CD4-positive, alpha-beta T cell treated with Interleukin-4 for 1 hour (primary cell): Measurements from ENCODE around the gene NAT14.
A peak's percentile ranks its signal among the peaks of the same experiment; 100 is the strongest.
"Not testable (repeated sequence)": the region's sequence is repeated elsewhere in the genome, so short reads cannot be mapped to it uniquely, and the experiment has no call there.

ENCODE experiments used
- DNase-seq, 2 donors: peaks; one replicate each; pipeline ENCODE4 v3.0.0-alpha.2; 2020 to 2022

NAT14 gene

DNA sequence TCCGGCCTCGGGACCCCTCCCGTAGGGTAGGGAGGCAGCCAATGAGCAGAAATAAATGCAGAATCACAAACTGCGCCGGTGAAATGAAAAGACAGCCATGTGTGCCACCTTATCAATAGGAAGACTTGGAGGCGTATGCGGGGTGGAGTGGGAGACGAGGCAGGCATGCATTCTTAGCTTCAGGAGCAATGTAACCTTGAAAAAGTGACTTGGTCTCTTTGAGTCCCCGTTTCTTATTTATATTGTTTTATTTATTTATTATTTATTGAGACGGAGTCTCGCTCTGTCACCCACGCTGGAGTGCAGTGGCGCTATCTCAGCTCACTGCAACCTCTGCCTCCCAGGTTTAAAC lies 19.2 kb downstream of the NAT14 start:
- DNase-seq: no peak

DNA sequence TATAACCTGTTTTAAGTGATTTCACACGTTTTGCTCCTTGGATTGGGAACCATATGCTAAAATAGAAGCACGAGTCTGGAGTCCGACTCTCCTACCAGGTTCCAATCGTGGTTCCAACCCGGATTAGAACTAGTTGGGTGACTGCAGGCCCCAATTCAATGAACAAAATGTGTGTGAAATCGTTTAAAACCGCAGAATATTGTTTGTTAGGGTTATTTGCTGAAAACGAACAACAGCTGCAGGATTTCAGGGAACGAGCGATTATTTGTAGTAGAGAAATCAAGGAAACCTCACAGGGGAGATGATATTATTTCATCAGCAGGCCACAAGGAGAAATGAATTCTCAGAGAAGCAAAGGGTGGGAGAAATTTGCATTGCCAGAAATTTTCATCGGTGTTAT lies 20.0 kb downstream of the NAT14 start:
- DNase-seq: no peak

DNA sequence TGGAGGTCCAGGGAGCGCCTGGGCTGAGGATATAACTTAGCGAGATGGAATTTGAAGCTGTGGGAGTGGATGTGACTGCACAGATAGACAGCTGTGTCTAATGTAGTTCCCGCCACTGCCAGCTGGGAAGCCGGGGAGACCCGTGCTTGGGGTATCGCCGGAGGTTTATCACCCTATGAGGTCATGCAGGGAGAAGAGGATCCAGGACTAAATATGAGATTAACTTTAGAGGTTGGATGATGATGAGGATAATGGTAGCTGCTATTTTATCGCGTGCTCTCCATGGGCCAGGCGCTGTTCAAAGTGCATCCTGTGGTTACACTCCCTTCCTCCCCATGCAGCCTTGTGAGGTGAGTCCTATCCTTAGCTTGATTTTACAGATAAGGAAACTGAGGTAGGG lies 23.1 kb downstream of the NAT14 start:
- no peak for DNase-seq

DNA sequence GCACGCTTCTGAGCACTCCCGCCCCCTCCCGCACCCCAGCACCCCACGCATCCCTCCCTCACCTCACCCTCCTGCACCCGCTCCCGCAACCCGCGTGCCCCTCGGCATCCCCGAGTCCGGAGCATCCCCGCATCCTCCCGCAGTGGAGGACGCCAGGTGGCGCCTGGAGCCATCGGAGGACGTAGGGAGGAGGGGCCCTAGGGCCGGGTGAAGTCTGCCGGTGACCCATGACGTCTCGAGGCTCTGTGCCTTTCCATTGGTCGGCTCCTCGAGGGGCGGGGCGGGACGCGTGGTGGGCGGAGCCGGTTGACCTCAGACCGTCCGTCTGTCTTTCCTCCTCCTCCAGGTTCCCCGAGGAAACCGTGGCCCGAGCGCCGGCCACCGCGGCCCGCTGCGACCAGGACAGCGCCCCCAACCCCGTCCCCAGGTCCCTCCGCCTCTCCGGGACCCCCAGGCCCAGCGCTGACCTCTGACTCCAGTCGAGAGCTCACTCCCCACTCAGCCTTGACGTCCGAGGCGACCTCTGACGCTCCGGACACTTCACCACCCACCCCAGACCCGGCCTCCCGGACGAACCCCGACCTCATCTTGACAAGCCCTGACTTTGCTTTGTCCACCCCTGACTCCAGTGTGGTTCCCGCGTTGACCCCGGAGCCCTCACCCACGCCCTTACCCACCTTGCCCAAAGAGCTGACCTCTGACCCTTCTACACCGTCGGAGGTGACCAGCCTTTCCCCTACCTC lies 32.1 kb downstream of the NAT14 start:
- peak; percentile 93 for DNase-seq

DNA sequence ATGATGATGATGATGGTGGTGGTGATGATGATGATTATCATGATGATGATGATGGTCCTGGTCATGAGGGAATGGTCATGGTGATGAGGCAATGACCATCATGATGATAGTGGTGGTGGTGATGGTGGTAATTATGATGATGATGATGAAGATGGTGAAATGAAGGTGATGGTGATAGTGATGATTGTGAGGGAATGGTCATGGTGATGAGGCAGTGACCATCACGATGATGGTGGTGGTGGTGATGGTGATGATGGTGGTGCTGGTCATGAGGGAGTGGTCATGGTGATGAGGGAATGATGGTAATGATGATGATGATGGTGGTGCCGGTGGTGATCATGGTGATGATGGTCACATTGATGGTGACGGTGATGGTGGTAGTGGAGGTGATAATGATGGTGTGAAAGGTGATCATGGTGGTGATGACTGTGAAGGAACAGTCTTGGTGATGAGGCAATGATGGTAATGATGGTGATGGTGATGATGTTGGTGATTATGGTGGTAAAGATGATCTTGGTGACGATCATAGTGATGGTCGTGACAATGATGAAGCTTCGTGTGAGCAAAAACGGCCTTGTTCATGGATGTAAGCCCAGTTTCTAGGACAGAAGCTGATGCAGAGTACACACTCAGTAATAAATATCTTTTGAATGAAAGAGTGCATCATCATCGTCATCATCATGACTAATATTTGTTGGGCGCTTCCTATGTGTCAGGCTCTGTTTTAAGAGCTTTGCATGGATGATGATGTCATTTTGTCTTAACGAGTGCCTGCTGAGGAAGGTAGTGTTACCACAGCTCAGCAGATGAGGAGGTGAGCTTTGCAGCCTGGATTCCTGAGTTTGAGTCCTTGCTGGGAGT lies 34.7 kb downstream of the NAT14 start:
- DNase-seq: no peak

DNA sequence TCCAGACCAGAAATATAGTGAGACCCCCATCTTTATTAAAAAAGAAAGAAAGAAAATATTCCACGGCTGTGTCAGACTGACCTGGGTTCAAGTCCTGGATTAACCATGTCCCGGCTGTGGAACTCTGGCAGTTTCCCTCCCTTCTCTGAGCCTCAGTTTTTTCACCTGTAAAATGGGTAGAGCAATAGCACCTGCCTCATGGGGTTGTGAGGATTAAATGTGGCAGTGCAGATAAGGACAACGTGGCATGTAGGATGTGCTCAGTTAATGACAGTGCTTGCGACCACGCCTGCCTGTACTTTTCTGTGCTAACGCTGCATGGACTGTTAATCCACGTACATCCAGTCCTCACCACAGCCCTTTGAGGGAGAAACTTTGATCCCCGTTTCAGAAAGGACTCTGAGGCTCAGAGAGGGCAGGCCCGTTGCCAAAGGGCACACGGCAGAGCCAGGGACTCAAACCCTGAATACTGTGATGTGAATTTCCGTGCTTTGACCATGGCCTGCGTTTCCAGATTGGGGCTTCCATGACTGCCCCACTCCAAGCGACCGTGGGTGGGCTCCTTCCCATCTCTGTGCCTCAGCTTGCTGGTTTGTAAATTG lies 35.8 kb downstream of the NAT14 start:
- no peak for DNase-seq

DNA sequence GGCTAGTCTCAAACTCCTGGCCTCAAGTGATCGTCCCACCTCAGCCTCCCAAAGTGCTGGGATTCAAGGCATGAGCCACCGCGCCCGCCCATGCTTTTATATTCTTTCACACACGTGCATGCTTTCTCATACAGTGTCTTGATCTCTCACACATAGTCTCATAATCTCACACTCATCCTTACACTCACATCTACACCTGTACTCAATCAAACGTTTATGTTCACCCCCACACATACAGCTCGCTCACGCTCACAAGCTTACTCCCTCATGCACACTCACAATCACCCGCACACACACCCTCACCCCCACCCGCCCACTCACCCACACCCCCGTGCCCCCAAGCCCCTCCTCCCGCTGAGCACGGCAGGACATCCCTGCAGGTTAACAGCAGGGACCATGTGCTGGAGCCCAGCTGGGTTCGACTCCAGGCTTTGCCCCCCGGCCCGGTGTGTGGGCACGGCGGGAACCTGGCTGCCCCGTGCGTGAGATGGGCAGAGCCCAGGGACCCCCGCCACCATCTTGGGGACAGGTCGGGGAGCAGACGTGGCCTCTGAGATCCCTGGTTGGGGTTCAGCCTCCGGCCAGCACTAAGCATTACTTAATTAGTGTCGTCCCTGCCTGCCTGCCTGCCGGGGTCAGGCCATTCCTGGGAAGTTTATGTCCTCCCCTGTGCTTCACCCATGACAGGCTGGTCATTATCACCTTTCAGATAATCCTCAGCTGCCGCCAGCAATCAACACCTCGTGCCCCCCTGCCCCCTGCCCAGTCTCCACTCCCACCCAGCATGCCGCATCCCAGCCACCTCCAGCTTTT lies 40.5 kb downstream of the NAT14 start:
- DNase-seq: no peak

DNA sequence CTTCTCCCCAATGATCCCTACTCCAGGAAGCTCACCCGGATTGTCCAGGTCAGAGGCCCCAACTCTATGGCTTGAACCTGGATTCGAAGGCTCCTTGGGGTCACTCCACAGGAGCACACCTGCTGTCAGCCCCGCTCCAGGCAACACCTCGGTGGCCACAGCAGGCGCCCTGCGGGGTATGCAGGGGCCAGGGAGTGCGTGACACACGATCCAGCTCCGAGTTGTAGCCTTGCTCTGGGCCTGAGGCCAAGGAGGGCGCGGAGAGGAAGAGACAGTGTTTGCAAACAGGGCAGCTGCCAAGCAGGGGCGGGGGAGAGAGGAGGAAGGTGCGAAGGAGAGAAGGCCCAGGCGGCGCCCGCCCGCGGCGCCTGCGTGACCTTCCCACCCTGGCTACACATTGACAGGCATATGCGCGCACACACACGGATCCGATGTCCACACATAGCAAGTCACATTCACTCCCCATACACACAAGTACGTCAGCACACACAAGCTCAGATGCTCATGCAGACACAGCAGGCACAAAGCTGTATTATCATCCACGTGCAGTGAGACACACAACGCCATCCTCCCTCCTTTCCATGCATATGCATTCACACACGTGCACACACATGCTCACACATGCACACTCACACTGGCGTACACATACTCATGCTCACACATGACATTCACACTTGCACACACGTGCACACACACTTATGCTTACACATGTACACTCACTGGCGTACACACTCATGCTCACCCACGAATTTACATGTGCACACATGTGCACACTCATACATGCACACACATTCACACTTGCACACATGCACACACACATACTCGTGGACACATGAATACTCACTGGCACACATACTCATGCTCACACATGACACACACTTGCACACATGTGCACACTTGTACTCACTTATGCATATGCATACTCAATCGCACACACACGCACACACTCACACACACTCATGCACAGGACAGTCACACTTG lies 41.5 kb downstream of the NAT14 start:
- DNase-seq: no peak

DNA sequence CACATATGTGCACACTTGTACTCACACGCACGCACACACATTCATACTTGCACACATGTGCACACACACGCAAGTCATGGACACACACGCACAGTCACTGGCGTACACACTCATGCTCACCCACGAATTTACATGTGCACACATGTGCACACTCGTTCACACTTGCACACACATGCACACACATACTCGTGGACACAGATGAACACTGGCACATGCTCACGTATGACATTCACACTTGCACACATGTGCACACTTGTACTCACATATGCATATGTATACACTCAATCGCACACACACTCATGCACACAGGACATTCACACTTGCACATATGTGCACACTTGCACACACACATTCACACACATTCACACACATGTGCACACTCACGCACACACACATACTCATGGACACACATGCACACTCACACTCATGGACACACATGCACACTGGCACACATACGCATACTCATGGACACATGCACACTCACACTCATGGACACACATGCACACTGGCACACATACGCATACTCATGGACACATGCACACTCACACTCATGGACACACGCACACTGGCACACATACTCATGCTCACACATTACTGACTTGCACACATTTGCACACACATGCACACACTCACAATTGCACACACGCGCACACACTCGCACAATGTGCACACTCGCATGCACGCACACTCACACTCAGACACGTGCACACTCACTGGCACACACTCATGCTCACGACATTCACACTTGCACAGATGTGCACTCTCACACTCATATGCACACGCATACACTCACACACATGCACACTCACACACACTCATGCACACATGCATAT lies 42.4 kb downstream of the NAT14 start:
- DNase-seq: no peak

DNA sequence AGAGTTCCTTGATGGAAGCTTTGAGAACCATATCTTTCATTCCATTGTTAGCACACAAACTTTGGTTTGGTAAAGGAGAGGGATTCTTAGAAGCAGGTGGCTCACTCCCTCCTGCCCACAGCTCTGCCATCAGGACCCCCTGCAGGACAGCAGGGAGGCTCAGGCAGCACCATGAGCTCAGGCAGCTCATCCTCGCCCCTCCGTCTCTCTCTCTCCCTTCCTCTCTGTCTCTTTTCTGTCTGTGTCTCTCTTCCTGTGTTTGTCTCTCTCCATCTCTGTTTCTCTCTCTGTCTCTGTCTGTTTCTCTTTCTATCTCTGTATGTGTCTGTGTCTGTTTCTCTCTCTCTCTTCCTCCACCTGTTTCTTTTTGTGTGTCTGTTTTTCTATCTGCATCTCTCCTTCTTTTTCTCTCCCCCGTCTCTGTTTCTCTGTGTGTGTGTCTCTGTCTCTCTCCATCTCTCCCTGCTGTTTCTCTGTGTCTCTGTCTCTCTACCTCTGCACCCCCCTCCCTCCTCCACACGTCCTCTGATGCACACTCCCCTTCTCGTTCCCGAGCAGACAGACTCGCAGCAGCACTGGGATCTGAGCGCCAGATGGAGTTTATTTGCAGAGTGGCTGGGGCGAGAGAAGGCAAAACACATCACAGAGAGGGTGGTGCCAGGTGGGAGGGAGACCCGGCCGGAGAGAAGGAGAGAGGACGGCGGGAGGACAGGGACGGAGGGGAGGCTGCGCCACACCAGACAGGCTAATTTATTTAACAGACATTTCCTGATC lies 43.2 kb downstream of the NAT14 start:
- DNase-seq: no peak

DNA sequence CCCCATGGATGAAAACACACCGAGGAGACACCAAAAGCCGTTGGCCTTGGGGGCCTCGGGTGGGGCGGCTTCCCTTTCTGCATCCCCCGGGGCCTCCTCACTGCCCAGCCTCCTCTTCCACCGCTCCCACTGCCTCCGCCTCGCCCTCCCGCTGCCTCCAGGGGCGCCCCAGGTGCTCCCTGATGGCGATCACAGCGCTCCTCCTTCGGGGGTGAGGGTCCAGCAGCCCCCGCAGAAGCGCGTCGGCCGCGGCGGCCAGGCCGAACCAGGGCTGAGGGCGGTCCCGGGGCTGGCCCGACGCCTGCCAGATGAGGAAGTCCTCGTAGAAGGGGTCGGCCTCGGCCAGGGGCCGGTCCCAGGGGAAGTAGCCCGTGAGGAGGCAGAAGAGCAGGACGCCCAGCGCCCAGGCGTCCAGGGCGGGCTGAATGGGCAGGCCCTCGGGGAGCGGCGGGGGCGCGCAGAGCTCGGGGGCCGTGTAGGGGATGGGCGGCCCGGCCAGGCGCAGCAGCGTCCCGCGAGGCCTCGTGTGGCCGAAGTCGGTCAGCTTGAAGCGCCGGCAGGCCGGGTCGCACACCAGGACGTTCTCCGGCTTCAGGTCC lies 44.7 kb downstream of the NAT14 start:
- no peak for DNase-seq

DNA sequence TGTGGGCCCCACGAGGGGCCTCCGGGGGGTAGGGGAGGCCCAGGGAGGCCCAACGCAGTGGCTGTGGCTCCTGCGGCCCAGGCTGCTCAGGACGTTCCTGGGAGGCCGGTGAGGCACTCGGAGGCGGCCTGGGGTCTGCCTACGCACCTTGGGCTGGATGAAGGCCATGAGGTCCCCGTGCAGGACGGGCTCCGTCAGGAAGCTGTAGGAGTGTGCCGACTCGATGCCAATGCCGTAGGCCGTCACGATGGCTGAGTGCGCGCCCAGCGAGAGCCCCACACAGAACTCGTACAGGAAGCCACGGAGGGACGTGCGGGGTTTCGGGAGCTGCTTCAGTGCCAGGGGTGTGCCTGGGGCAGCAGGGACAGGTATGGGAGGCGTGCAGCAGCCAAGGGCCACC lies 46.0 kb downstream of the NAT14 start:
- DNase-seq: no peak

DNA sequence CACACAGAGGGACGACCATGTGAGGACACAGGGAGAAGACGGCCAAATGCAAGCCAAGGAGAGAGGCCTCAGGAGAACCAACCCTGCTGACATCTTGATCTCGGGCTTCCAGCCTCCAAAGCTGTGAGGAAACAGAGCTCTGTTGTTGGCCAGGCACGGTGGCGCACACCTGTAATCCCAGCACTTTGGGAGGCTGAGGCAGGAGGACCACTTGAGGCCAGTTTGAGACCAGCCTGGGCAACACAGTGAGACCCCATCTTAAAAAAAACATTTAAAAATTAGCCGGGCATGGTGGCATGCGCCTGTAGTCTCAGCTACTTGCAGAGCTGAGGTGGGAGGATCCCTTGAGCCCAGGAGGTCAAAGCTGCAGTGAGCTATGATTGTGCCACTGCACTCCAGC lies 49.3 kb downstream of the NAT14 start:
- not testable (repeated sequence) for DNase-seq

DNA sequence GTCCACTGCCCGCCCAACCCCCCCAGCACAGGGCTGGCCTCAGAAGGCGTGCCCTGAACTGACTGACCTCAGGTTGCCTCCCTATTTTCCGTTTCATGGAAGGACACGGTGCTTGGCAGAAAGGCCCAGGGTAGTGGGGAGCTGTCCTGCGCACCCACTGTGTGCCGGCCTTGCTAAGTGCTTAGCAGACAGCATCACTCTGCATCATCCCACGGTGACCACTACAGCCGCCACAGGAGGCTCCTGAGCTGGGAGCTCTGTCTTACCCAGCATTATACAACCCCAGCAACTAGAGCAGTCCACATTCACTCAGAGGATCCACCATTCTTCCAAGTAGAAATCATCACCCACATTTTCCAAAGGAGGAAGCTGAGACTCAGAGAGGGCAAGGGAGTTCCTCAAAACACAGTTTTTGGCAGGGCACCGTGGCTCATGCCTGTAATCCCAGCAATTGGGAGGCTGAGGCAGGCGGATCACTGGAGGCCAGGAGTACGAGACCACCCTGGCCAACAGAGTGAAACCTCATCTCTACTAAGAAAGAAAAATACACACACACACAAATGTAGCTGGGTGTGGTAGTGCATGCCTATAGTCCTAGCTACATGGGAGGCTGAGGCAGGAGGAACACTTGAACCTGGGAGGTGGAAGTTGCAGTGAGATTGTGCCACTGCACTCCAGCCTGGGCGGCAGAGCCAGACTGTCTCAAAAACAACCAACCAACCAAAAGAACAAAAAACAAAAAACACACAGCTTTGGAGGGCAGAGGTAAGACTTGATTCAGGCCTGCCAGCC lies 50.4 kb downstream of the NAT14 start:
- no peak for DNase-seq

DNA sequence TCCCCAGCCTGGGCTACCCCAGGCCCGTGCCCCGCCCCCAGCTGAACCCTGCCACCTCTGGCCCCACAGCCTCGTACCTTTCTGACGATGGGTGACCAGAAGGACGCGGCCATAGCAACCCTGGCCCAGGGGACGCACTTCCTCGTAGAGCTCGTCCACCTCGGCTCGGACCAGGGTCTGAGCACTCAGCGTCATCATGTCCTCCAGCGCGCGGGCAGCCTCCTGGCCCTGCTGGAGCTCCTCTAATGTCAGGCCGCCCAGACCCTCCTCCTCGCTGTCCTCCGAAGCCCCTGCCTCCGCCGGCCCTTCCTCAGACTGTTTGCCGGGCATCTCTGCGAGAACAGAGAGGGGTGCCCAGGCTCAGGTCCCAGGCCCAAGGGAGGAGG lies 51.0 kb downstream of the NAT14 start:
- DNase-seq: no peak

DNA sequence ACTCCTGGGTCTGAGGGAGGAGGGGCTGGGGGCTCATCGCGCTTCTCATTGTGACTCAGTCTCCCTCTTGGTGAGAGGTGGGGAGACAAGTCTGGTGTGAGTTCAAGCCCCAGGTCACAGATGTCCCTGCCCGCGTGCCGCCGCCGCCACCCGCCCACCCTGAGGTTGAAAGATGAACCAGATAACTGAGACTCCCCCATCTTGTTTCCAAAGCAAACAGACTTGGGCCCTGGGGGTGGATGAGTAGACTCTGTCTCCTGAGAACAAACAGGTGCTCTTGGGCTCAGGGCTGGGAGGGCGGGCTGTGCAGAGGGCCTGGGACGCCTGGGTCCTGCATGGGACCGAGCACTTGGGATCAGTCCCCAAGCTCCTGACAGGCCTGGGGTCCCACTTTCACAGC lies 51.4 kb downstream of the NAT14 start:
- DNase-seq: no peak
